RPMI8226 (cell line): ENCODE data around the gene SPATA45.
"Not testable (repeated sequence)": the region's sequence is repeated elsewhere in the genome, so short reads cannot be mapped to it uniquely, and the experiment has no call there.

ENCODE experiments used
- DNase-seq: peaks from one replicate; pipeline ENCODE4 v3.0.0-alpha.2; 2015

The SPATA45 gene

DNA sequence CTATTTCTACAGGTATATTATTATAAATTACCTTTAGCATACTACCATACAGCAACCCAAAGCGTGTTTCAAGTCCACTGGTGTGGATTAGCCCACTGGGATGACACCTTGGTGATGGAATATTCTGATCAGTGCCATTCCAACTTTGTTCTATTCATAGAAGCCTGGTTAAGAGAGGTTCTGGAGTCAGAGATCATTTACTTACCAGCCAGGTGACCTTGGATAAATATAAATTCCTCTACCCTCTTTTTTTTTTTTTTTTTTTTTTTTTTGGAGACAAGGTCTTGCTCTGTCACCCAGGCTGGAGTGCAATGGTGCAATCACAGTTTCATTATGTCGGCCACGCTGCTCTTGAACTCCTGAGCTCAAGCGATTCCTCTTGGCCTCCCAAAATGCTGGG is at the start of gene SPATA45:
Gene SPATA45 (minus strand): TSS at position 101 of the 400 bp plus-strand sequence. CDS start 11,500 bp downstream, outside the sequence.
- DNase-seq, result no peak

- DNase-seq, result no peak
These were observed 44.7 kb upstream of the SPATA45 start for GRCh38 chr1:212892108-212892507.

GRCh38 chr1:212884592-212884991 is 37.1 kb upstream of the SPATA45 start:
- no peak for DNase-seq

DNA sequence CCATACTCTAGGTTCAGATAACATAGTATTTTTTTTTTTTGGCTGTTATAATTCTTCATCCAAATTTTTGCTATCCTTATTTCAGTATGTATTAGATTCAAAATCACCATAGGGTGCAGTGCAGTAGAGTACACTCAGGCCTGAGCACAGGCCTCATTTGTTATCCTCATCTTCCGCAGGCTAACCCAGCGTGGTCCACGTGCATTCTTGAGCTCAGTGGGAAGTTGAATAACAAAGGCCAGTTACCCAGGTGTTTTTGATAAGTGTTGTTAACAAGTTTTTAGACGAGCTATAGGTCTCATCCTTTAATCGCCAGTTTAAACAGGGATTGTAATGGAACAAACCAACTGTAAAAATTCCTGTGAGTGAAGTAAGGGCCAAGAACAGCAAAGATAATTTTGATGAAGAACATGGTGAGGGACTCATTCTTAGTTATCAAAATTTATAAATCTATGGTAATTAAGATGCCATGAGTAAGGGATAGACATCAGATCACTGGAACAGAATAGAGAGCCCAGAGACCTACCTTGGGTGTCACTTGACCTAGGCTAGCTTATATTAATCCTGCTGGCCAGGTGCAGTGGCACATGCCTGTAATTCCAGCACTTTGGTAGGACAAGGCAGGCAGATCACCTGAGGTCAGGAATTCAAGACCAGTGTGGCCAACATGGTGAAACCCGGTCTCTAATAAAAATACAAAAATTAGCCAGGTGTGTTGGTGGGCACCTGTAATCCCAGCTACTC is 32.7 kb upstream of the SPATA45 start:
- DNase-seq, result no peak

DNA sequence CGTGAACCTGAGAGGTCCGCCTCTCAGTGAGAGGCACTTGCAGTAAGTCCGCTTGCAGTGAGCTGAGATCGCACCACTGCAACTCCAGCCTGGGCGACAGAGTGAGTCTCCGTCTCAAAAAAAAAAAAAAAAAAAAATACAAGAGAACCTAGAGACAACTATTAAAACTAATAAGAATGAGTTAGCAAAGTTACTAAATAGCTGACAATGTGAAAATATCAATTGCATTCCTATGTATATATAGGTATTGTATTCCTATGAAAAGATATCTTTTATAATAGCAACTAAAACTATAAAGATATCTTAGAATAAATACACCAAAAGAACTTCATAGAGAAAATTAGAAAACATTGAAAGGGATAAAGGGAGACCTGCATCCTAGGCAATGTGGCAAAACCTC is 31.0 kb upstream of the SPATA45 start:
- DNase-seq, result no peak

DNA sequence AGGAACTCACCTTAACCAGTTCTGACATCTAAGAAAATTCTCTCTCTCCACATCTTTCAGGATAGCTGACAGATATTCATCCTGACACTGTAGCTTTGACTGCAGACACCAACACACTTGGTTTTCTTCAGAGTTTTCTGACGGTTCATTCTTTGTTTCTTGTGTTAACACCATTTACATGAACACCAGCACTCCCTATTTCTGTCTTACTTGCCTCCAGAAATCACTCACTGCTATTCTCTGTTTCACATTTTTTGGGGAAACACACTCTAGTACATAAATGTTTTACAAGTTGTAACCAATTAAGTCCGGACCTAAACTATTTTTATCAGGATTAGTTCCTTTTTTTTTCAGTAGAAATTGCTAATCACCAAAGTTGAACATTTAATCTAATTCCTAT is 26.1 kb upstream of the SPATA45 start:
- DNase-seq, result no peak

DNA sequence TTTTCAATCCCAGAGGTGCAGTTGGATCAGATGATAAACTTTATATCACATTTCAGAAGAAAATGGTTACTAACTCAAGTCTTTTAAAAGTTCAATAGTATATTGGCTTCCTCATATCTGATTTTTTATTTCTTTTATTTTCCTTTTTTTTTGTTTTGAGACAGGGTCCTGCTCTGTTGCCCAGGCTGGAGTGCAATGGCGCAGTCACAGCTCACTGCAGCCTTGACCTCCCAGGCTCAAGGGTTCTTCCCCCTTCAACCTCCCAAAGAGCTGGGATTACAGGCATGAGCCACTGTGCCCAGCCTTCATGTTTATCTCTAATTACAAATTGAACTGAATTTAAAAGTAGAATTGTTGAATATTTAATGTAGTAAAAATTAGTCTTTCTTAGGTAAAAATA is 24.5 kb upstream of the SPATA45 start:
- no peak for DNase-seq

GRCh38 chr1:212867192-212867591 is 19.7 kb upstream of the SPATA45 start:
- DNase-seq, result no peak

DNA sequence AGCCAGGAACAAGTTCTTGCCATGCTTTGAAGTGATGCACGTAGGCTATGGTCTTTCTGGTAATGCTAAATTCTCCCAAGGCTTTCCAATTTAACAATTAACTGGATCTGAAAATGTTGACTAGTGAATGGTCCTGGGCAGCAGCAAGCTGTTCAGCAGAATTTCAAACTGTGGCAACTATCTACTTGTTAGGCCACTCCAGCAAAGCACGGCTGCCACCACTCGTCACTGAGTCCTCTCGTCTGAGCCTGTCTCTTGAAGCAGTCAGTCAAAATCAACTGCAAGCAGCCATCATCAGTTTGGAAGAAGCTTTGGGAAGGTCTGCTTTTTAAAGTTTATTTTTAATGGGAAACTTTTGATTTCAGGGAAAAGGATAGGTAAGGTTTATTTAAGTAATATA is 16.8 kb upstream of the SPATA45 start:
- no peak for DNase-seq

DNA sequence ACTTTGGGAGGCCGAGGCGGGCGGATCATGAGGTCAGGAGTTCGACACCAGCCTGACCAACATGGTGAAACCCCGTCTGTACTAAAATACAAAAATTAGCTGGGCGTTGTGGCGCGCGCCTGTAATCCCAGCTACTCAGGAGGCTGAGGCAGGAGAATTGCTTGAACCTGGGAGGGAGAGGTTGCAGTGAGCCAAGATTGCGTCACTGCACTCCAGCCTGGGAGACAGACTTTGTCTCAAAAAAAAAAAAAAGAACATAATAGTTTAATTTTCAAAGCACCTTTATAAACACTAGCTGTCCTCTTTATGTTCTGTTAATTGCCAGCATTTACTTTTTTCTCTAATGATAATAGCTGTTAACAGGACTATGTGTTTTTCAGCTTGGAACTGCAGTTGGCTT is 15.9 kb upstream of the SPATA45 start:
- DNase-seq, result not testable (repeated sequence)

DNA sequence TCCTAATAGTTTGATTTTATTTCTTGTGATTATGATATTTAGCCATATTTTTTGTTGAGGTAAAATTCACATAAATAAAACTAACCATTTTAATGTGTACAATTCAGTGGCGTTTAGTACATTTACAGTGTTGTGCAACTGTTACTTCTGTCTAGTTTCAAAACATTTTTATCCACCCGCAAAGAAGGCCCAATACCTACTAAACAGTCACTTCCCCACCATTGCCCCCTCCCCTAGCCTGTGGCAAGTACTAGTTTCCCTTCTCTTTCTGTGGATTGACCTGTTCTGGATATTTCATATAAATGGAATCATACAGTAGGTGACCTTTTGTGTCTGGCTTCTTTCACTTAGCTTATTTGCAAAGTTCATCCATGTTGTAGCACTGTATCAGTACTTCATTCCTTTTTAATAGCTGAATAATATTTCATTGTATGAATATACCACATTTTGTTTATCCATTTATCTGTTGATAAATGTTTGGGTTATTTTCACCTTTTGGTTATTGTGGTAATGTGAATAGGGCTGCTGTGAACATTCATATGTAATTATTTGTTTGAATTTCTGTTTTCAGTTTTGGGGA is 14.8 kb upstream of the SPATA45 start:
- DNase-seq, result no peak

DNA sequence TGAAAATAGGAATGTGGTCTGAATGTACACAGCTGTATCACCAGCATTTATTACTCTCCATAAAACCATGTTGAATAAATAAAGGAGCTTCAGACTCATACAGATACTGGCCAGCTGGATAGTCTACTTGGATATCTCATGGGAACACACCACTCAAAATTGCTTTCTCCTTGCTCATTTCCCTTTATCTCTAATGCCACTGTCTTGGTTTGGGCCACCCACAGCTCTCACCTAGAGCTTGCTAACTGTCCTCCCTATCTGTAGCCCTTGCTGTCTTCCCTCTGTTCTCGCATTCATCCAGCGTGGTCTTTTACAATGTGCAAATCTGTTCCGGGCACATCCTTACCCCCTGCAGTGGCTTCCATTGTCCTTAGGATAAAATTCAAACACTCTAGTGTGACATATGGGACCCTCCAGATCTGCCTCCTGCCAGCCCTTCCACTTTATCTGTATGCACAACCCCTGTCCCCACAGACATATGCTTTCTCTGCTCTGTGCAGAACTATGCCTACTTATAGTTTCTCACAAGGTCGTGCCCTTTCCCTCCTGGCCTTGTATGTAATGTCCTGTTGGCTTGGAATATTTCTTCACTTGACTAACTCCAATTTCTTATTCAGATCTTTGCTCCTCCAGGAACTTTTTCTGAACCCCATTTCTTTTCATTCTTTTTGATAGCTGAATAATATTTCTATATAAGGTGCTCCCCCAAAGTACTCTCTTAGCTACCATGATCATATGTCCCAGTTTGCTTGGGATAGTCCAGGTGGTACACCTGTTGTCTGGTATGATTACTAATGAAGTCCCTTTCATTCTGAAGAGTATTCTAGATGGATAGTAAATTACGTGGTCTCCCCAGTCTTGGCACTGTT is 13.5 kb upstream of the SPATA45 start:
- no peak for DNase-seq

DNA sequence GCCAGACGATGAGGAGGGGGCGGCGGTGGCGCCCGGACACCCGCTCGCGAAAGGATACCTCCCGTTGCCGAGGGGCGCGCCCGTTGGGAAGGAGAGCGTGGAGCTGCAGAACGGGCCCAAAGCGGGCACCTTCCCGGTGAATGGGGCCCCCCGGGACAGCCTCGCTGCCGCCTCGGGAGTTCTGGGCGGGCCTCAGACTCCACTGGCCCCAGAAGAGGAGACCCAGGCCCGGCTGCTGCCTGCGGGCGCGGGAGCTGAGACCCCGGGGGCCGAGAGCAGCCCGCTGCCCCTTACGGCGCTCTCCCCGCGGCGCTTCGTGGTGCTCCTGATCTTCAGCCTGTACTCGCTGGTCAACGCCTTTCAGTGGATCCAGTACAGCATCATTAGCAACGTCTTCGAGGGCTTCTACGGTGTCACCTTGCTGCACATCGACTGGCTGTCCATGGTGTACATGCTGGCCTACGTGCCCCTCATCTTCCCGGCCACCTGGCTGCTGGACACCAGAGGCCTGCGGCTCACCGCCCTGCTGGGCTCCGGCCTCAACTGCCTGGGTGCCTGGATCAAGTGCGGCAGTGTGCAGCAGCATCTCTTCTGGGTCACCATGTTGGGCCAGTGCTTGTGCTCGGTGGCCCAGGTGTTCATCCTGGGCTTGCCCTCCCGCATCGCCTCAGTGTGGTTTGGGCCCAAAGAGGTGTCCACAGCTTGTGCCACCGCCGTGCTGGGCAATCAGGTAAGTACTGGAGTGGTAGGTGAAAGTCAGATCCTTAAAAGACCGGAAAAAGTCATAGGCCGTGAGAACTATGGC is 11.2 kb upstream of the SPATA45 start:
- DNase-seq, result peak; percentile 54

GRCh38 chr1:212857992-212858460 is 10.6 kb upstream of the SPATA45 start, which contains the start of gene FLVCR1:
Gene FLVCR1 (plus strand): TSS chr1:212858275. CDS start chr1:212858453, 178 bp downstream.
- peak; percentile 99 for DNase-seq

- no peak for DNase-seq
These were observed 9.3 kb upstream of the SPATA45 start for GRCh38 chr1:212856755-212857154.

DNA sequence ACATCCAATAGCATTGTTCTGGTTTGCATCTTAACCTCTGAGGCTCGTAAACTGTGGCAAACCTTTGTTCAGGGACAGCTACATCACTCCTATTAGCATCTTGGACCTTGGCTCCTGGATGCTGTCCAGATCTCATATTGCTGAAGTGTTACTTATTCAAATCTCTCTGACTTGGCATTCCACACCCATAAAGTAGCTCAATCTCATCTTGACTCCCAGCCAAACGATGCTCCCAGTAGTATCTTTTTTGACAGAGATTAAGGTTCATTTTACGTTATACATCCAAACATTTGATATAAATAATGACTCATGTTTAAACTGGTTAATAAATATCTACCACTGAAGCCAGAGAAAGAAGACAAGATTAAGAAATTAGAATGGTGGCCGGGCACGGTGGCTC is 6.2 kb upstream of the SPATA45 start:
- DNase-seq, result no peak

DNA sequence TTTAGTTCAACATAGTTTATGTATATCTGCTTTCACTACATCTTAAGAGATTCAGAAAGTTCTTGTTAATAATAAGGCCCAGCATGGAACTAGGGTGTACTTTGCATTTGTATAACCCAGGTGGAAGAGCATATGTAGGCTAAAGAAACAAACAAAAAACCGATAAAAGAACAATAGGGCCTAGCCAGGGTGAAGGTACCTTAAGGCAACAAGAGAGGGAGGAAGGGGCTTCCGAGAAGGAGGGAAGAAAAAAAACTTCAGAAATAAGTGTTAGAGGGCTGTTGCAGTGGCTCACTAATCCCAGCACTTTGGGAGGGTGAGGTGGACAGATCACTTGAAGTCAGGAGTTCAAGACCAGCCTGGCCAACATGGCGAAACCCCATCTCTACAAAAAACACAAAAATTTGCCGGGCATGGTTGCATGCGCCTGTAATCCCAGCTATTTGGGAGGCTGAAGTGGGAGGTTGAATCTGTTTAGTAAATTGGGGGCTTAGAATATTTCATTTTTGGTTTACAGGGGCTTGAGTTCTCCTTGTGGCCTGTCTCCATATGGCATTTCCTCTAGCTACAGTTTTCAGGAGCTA is 4.7 kb upstream of the SPATA45 start:
- DNase-seq, result no peak

GRCh38 chr1:212844521-212844920 is 2.9 kb downstream of the SPATA45 start:
- not testable (repeated sequence) for DNase-seq

DNA sequence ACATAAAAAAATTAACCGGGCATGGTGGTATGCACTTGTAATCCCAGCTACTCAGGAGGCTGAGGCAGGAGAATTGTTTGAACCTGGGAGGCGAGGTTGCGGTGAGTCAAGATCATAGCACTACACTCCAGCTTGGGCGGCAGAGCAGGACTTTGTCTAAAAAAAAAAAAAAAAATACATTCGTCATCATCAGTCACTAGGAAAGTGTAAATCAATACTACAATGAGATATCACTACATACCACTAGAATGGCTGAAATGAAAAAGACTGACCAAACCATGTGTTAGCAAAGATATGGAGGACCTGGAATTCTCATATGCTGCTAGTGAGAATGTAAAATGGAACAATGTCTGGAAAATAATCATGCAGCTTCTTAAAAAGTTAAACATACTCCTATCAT is 9.3 kb downstream of the SPATA45 start:
- DNase-seq, result no peak

DNA sequence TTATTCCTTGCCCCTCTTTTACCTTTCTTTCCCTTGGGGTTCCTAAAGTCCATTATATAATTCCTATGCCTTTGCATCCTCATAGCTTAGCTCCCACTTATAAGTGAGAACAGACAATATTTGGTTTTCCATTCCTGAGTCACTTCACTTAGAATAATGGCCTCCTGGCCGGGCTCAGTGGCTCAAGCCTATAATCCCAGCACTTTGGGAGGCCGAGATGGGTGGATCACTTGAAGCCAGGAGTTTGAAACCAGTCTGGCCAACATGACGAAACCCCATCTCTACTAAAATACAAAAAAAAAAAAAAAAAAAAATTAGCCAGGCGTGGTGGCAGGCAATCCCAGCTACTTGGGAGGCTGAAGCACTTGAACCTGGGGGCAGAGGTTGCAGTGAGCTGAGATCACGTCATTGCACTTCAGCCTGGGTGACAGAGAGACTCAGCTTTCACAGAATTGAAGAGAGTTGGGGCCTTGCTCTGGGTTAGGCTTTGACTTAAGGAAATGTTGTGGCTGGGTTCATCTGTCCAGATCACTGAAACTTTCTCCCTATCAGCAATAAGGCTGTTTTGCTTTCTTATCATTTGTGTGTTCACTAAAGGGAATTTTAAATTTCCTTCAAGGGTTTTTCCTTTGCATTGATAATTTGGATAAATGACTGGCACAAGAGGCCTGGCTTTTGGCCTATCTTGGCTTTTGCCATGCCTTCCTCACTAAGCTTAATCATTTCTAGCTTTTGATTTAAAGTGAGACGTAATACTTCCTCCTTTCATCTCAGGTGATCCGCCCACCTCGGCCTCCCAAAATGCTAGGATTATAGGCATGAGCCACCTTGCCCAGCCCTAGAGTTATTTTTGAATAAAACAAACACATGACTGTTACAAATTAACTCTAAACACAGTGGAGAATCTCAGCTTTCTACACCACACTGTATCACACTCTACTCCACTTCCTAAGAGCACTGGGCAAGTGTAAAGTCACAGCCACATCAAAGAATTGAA is 13.9 kb downstream of the SPATA45 start:
- not testable (repeated sequence) for DNase-seq

DNA sequence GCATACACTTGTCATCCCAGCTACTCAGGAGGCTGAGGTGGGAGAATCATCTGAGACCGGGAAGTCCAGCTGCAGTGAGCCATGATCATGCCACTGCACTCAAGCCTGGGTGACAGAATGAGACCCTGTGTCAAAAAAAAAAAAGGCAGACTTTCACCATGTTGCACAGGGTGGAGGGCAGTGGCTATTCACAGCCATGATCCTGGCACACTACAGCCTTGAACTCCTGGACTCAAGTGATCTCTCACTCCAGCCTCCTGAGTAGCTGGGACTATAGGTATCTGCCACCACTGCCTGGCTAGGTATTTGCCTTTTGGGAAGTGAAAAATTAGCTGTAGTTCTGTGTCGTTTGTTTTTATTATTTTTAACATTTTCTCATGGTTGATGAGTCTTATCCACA is 19.1 kb downstream of the SPATA45 start:
- DNase-seq, result no peak
